Islet of Langerhans (tissue), 1 donor: ENCODE measurements around the gene GALNT8.

Source experiments
- FAIRE-seq: peaks from one replicate; lab custom pipeline; 2011; peaks lifted over from hg19 to GRCh38; lab: Jason Lieb, UNC

Gene GALNT8

GRCh38 chr12:4802841-4803240, 82.6 kb downstream of the GALNT8 start:
- FAIRE-seq, result no peak

DNA sequence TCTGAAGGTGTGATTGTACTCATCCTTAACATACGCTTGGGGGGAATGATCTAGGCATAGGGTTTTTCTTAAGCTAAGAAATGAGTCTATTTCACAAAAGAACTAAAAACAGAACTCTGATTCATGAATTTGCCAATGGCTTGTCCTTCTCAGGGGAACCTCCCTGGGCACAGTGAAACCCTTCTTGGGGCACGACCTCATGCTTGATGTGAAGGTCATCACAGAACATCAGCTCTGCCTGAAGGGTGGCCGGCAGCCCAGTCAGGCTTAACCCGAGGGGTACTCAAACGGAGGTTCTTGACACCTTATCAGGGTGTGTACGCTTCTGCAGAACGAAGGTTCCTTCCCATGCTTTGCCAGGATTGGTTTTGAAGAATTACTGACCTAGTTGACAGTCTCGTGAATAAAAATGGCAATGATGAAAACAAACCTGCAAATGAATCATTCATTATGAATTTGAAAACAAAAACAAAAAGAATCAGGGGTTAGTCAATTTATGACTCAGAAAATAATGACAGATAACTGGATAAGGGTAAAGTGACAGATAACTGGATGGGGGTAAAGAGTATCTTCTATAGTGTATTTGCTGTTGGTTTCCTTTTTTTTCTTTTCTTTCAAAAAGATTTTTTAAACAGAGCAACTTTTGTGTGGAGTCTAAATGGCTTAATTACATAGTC, 86.4 kb downstream of the GALNT8 start:
- FAIRE-seq, result no peak

DNA sequence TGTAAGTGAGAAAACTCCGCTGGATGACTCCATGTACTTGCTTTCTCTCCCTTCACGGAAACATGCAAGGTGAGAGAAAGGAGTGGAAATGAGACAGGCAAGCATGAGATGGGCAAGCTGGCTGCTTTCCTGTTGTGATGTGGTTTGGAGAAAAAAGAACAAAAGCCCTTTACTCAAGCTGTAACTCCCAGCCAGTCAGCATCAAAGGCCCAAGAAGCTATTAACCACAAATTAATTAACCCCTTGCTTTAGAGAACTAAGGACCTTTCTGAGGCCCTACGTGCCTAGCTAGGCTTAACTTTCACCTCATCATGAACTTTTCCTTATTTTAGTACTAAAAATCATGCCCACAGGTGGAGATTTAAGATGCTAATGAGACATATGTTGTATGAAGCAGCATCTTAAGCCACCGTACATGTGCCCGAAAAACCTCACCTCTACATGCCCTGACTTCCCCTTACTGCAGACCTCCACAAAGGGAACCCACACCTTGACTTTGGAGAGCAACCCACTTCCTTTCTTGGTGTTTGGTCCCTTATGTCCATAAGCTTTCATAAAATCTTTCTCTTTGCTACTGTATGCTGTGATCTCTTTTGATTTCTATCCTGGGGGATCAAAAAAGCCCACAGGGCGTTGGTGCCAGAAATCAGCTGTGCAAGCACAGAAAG, 87.0 kb downstream of the GALNT8 start:
- FAIRE-seq, result no peak

- FAIRE-seq, result no peak
These were observed 87.6 kb downstream of the GALNT8 start for GRCh38 chr12:4807813-4808212.

DNA sequence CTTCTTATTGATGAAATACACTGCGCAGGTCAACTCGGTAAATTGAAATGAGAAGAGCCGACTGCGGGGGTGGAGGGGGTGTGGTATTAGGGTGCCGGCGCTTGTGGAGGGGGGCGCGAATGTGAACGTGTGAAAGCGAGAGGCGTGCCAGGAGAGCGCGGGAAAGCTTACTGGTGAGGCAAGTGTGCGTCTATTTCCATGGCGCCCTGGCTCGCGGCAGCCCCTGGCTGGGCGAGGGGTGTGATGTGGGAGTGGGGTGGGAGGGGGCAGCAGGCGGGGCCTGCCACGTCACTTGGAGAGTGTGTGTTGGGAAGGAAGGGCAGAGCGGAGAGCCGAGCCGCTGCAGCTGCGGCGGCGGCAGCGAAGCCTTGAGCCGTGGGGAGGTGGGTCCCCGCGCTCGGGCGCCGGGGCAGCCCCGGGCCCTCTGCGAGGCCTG, 88.8 kb downstream of the GALNT8 start:
- FAIRE-seq, result no peak

GRCh38 chr12:4809449-4810218, 89.4 kb downstream of the GALNT8 start:
- FAIRE-seq, result no peak

- FAIRE-seq, result no peak
These were observed 90.0 kb downstream of the GALNT8 start for GRCh38 chr12:4810219-4810671.

DNA sequence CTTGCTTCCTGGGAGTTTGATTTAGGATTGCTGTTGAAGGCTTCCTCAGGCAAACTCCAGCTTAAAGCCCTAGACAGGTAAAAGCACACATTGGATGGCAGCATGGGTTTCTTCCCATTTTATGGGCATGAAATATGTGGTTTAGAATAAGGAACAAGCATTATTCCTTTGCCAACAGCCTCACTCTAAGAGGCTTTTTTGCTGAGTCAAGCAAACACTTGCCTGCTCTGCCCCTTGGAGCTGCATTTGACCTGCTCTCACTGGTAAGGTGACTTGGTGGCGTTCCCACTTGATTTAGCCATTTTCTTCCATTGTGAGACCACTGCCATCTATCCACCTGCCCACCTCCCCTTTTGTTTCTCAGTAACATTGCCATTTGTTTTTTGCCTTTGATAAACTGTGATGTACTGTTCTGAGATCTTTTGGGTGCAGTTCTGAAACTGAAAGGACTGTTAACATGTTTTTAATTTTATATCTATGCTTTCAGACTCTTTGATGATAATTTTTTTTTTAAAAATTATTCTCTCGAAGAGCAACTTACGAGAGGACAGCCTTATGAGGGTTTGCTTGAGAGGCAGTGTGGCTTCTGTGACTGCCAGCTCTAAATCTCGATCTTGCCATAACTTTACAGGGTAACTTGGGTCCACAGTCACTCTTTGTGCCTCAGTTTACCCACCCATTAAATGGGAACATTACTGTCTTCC, 92.6 kb downstream of the GALNT8 start:
- FAIRE-seq, result no peak

GRCh38 chr12:4813741-4814140, 93.5 kb downstream of the GALNT8 start:
- FAIRE-seq, result no peak

DNA sequence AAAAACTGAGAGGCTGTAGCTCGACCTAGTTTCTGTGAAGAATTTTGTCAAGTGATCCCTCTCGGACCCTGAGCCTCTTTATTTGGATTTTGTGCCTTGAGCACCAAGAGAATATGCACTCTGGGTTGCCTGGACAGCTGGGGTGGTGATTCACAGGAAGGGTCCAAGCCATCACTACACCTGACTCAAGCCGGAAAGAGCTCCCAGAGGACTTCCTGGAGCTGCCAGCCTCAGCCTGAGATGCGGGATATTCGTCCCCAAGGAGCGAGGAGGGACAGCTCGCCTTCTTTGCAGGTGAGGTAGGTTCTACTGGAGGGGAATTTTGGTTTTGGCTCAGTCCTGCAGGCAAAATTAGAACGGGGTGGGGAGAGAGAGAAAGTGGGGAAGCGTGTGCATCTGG, 94.3 kb downstream of the GALNT8 start:
- no peak for FAIRE-seq

- no peak for FAIRE-seq
These were observed 96.7 kb downstream of the GALNT8 start for GRCh38 chr12:4816744-4817525.

GRCh38 chr12:4817880-4818279, 97.7 kb downstream of the GALNT8 start:
- peak; percentile 86 for FAIRE-seq

DNA sequence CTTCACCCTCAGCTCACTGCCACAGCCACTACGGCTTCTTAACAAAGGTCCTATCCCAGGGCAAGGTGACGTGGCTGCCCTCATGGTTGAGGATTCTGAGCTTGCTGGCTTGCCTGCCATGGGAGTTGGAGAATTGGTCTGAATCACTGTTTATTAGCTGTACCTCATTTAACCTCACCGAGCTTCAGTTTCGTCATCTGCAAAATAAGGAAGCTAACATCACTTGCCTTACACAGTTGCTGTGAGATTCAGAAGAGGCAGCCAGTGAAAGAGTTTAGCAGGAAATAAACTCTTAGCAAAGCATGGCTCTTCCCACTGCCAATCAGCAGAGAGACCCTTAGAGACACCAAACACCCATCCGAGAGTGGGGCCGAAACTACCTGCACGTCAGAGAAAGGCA, 99.5 kb downstream of the GALNT8 start:
- FAIRE-seq, result peak; percentile 99

DNA sequence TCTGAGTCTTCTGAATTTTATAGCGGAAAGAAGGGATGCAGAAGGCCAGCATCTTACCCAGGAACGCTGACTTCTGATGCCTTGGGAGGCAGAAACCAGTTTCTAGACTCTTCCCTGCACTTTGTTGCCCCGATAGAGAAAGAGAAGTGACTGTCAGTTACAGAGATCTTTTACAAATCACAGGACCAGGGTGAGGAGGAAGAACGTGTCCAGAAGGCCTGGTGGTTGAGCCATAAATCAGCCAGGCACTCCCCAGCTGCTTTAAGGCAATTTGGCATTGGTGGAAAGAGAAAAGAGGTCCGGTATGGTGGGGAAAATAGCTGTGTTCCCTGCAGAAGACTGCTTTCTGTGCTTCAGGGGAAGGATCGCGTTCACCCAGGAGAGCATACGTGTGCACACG, 100.8 kb downstream of the GALNT8 start:
- no peak for FAIRE-seq
